ENCODE results near the gene GM2A.

GM2A gene

GRCh38 chr5:151275803-151276202, 22.8 kb downstream of the GM2A start:
- Mint-ChIP-seq H3K9me3 (no peaks in the 10 kb centered on the region), H3K27me3 (ENCODE audit: low read depth, poor library complexity) (peaks cover 25% of the 10 kb centered on the region)

GRCh38 chr5:151278845-151279244, 25.9 kb downstream of the GM2A start:
- peaks cover 35% of the 10 kb centered on the region for H3K27me3 Mint-ChIP-seq (ENCODE audit: low read depth, poor library complexity)
- no peak overlapping the region for H3K27ac Mint-ChIP-seq
- H3K9me3 Mint-ChIP-seq: no peaks in the 10 kb centered on the region
- no peaks in the 10 kb centered on the region for H3K4me1 Mint-ChIP-seq
- DNase-seq: no peak
- no peak for TF ChIP-seq CTCF (IDR thresholded peaks at IDR 0.05)
- H3K4me3 Mint-ChIP-seq: no peak overlapping the region
- no peaks in the 10 kb centered on the region for H3K36me3 Mint-ChIP-seq (ENCODE audit: low read depth)

More at GRCh38 chr5:151275803-151276202, 22.8 kb downstream of the GM2A start:
- Mint-ChIP-seq H3K4me3 (no peak overlapping the region), H3K27ac (no peak overlapping the region), H3K36me3 (ENCODE audit: low read depth) (no peaks in the 10 kb centered on the region), H3K4me1 (no peaks in the 10 kb centered on the region)
- no peak for TF ChIP-seq CTCF (IDR thresholded peaks at IDR 0.05)
- DNase-seq: no peak

GRCh38 chr5:151280443-151280842, 27.5 kb downstream of the GM2A start:
- Mint-ChIP-seq H3K4me1 (no peaks in the 10 kb centered on the region), H3K9me3 (no peaks in the 10 kb centered on the region), H3K36me3 (ENCODE audit: low read depth) (no peaks in the 10 kb centered on the region), H3K27ac (no peak overlapping the region), H3K27me3 (ENCODE audit: low read depth, poor library complexity) (peaks cover 35% of the 10 kb centered on the region), H3K4me3 (no peak overlapping the region)
- no peak for TF ChIP-seq CTCF (IDR thresholded peaks at IDR 0.05)
- DNase-seq: no peak

- TF ChIP-seq CTCF (IDR thresholded peaks at IDR 0.05): no peak
- H3K9me3 Mint-ChIP-seq: no peaks in the 10 kb centered on the region
- no peak for DNase-seq
- H3K4me3 Mint-ChIP-seq: no peak overlapping the region
- H3K27ac Mint-ChIP-seq: no peak overlapping the region
- no peaks in the 10 kb centered on the region for H3K4me1 Mint-ChIP-seq
- no peaks in the 10 kb centered on the region for H3K36me3 Mint-ChIP-seq (ENCODE audit: low read depth)
- H3K27me3 Mint-ChIP-seq (ENCODE audit: low read depth, poor library complexity): peaks cover 35% of the 10 kb centered on the region
Measured at GRCh38 chr5:151281001-151281639, 28.1 kb downstream of the GM2A start.

GRCh38 chr5:151283120-151283825, 30.3 kb downstream of the GM2A start:
- H3K4me1 Mint-ChIP-seq: no peaks in the 10 kb centered on the region
- no peak overlapping the region for H3K27ac Mint-ChIP-seq
- DNase-seq: no peak
- no peak overlapping the region for H3K4me3 Mint-ChIP-seq
- TF ChIP-seq CTCF (IDR thresholded peaks at IDR 0.05): no peak
- H3K27me3 Mint-ChIP-seq (ENCODE audit: low read depth, poor library complexity): peaks cover 21% of the 10 kb centered on the region
- no peaks in the 10 kb centered on the region for H3K36me3 Mint-ChIP-seq (ENCODE audit: low read depth)
- H3K9me3 Mint-ChIP-seq: no peaks in the 10 kb centered on the region
